ENCODE measurements around the gene HES4. TPM values are rescaled to one million over a fixed set of nuclear protein-coding genes. Genes with fewer than 3 reads are reported as not detected.

Gene HES4
- total and polyA plus RNA-seq, 2 donors (not counting 3 experiments of a cell fraction or from before 2014, with no cell fraction given) = 30.5 to 37.6 TPM

GRCh38 chr1:1043921-1044320 is 44.0 kb upstream of the HES4 start:
- Histone ChIP-seq H2AFZ (ENCODE audit: low read depth, low read length) (no peak overlapping the region), H3K4me2 (ENCODE audit: insufficient read depth, low read length) (no peak overlapping the region), H3K4me3 (replicated peaks in 1 of 3; ENCODE audit: insufficient read depth in 1 of 3, low read depth in 1 of 3, low read length in 3 of 3) (no peak overlapping the region), H3K36me3 (ENCODE audit: control insufficient read depth in 2 of 2, extremely low read depth in 1 of 2, insufficient read depth in 2 of 2, low read length in 2 of 2) (peaks cover 0 to 16% of the 10 kb centered on the region in 2 experiments), H4K20me1 (replicated peaks; ENCODE audit: control insufficient read depth, extremely low read depth, insufficient read depth, low read length) (no peaks in the 10 kb centered on the region), H3K9me1 (replicated peaks; ENCODE audit: control insufficient read depth, extremely low read depth, insufficient read depth, low read length) (no peaks in the 10 kb centered on the region), H3K27me3 (ENCODE audit: control insufficient read depth in 2 of 2, insufficient read depth in 2 of 2, low read length in 2 of 2) (no peaks in the 10 kb centered on the region), H3K4me1 (ENCODE audit: control insufficient read depth, extremely low read depth, insufficient read depth, low read length) (peaks cover 7% of the 10 kb centered on the region), H3K9me3 (replicated peaks; ENCODE audit: control insufficient read depth, insufficient read depth, low read length) (no peaks in the 10 kb centered on the region), H3K27ac (ENCODE audit: insufficient read depth, low read depth, low read length) (no peak overlapping the region), H3K79me2 (ENCODE audit: control insufficient read depth, insufficient read depth, low read length) (no peaks in the 10 kb centered on the region), H3K9ac (replicated peaks; ENCODE audit: extremely low read depth, insufficient read depth, low read length) (no peak overlapping the region)
- dilution Hi-C loops (cut with MboI; ENCODE audit: extremely low pct_ligation_motif_present, low sequenced_read_pairs) = no loop called here
- intact Hi-C loops (cut with micrococcal nuclease) = no loop called here
- ChIA-PET POLR2A (no interaction called here), CTCF (interaction anchor here (1.0 to 1.1 kb wide), 2 partner anchors 20 to 59 kb away, joined by 3 read pairs; no protein-coding TSS in a partner anchor)
- FAIRE-seq (no peak), DNase-seq (ENCODE audit: low read depth, low spot score) (no peak)
- TF ChIP-seq CTCF (IDR thresholded peaks at IDR 0.05; ENCODE audit: extremely low read depth in 1 of 2, insufficient read depth in 1 of 2, low read depth in 1 of 2, low read length in 2 of 2) (no peak), FOS (IDR thresholded peaks at IDR 0.05; ENCODE audit: borderline replicate concordance, insufficient read depth, low read length) (no peak), JUN (IDR thresholded peaks at IDR 0.05; ENCODE audit: borderline replicate concordance, insufficient read depth, insufficient read length, low read depth) (no peak), GATA2 (IDR thresholded peaks at IDR 0.05; ENCODE audit: insufficient read depth, insufficient read length, low read depth, low read length) (no peak), POLR2AphosphoS5 (IDR thresholded peaks at IDR 0.05; ENCODE audit: insufficient read depth, low read depth, low read length) (no peak), MYC (IDR thresholded peaks at IDR 0.05; ENCODE audit: low read depth, low read length) (no peak), MAX (IDR thresholded peaks at IDR 0.05; ENCODE audit: insufficient read depth, insufficient read length) (no peak), POLR2A (IDR thresholded peaks at IDR 0.05; ENCODE audit: low read depth, low read length) (no peak), EZH2 (IDR thresholded peaks at IDR 0.05; ENCODE audit: borderline replicate concordance, low read depth, low read length, severe bottlenecking) (no peak)
- no TSS peak for BruUV-seq (replicated peaks)
